Natural killer cell treated with Interleukin-12 subunit alpha and Interleukin-12 subunit beta and Interleukin-15 and Interleukin-18, amount 100 ng/mL, for 72 hours (primary cell): Measurements from ENCODE around the gene POLR1E. TPM values are rescaled to one million over a fixed set of nuclear protein-coding genes. Genes with fewer than 3 reads are reported as not detected.

Source experiments
- ATAC-seq, 2 donors: fragments of 150-1000 bp; cut with Tn5 transposase in 1 of 2; sonication (Bioruptor Pico), chemical (Tn5 transposase) in 1 of 2; 2 replicates each; pipeline ENCODE4 v1.10.0; 2021
- DNase-seq: peaks from one replicate; pipeline ENCODE4 v3.0.0; 2022; ENCODE audit warnings: low spot score
- H3K27ac Mint-ChIP-seq, 2 donors: 1 replicate in 1 of 2; 2 replicates in 1 of 2; pipeline ENCODE4 v1.8.0; 2022; ENCODE audit warnings: mixed read lengths in 2 of 2, mild to moderate bottlenecking in 1 of 2, moderate library complexity in 1 of 2
- H3K27me3 Mint-ChIP-seq, 2 donors: 1 replicate in 1 of 2; 2 replicates in 1 of 2; pipeline ENCODE4 v1.8.0; 2022; ENCODE audit warnings: mixed read lengths in 2 of 2
- H3K36me3 Mint-ChIP-seq: one replicate; pipeline ENCODE4 v1.8.0; 2022; ENCODE audit warnings: mixed read lengths
- H3K4me1 Mint-ChIP-seq, 2 donors: 1 replicate in 1 of 2; 2 replicates in 1 of 2; pipeline ENCODE4 v1.8.0; 2022; ENCODE audit warnings: low read depth in 2 of 2, mixed read lengths in 2 of 2, mild to moderate bottlenecking in 1 of 2
- H3K4me3 Mint-ChIP-seq: one replicate; pipeline ENCODE4 v1.8.0; 2022; ENCODE audit warnings: mixed read lengths
- H3K9me3 Mint-ChIP-seq: 2 replicates; pipeline ENCODE4 v1.8.0; 2022; ENCODE audit warnings: mixed read lengths
- total RNA-seq, 2 donors: library from RNA; stranded (reverse); gene quantifications; one replicate each; pipeline ENCODE4 v1.2.3, GENCODE V29; 2022

POLR1E gene
- total RNA-seq, 2 donors from 2014 or later, result 37.0 to 70.2 TPM

DNA sequence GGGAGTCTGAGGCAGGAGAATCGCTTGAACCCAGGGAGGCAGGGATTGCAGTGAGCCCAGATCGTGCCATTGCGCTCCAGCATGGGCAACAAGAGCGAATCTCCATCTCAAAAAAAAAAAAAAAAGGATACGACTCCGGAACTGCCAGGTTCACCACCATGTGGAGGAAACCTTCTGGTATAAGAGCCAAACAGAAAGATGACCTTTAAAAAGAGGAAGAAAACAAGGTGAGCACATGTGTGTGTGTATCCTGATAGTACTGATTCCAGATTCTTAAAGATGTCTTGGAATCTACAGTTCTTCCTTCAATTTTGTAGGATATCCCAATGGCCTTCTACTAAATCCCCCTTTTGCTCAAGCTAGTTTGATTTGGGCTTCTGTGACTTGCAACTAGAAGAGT, 56.7 kb downstream of the POLR1E start:
- DNase-seq (no peak), ATAC-seq (no peak)
- Mint-ChIP-seq H3K36me3 (no peaks in the 10 kb centered on the region), H3K27me3 (no peaks in the 10 kb centered on the region), H3K4me3 (no peak overlapping the region), H3K9me3 (no peaks in the 10 kb centered on the region), H3K27ac (no peak overlapping the region), H3K4me1 (no peaks in the 10 kb centered on the region)

DNA sequence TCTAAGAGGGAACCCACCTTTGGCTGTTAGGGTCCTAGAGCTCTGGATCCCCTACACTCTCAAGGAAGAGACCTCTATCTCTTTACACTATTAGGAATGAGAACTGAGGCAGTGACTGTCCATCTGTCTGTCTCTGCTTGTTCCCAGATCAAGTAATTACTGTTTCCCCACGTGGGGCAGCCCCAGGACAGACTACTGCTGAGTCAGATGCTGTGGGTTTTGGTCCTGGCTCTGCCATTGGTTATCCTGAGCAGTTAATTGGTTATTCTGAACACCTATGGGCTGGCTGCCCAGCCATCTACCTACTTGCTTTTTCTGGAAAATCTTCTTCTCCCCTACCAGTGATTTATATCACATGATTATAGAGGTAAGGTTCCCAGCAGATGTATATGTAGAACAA, 57.1 kb downstream of the POLR1E start:
- Mint-ChIP-seq H3K4me3 (no peak overlapping the region), H3K27me3 (no peaks in the 10 kb centered on the region), H3K36me3 (no peaks in the 10 kb centered on the region), H3K9me3 (no peaks in the 10 kb centered on the region), H3K4me1 (no peaks in the 10 kb centered on the region), H3K27ac (no peak overlapping the region)
- DNase-seq (no peak), ATAC-seq (no peak)

DNA sequence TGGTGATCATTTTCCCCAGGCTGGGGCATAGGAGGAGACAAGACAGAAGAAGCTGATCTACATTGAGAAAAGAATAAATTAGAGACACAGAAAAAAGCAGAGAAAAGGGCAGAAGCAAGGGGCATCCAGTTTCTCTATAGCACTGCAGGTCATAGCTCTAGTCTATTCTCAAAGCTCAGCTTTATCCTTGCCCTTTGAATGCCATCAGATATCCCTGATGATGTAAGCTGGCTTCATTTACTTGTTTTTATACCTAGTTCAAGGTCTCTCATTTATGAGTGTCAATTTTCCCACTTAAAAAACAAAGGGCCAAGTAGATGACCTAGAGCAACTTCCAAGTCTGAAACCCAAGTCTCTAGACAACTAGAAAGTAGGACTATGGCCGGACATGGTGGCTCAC, 57.7 kb downstream of the POLR1E start:
- Mint-ChIP-seq H3K4me1 (no peaks in the 10 kb centered on the region), H3K9me3 (no peaks in the 10 kb centered on the region), H3K27me3 (no peaks in the 10 kb centered on the region), H3K27ac (no peak overlapping the region), H3K36me3 (no peaks in the 10 kb centered on the region), H3K4me3 (no peak overlapping the region)
- DNase-seq (no peak), ATAC-seq (no peak)

- H3K27me3 Mint-ChIP-seq, result no peaks in the 10 kb centered on the region
- no peak for DNase-seq
- no peaks in the 10 kb centered on the region for H3K36me3 Mint-ChIP-seq
- H3K27ac Mint-ChIP-seq, result no peak overlapping the region
- H3K4me1 Mint-ChIP-seq, result no peaks in the 10 kb centered on the region
- H3K4me3 Mint-ChIP-seq, result no peak overlapping the region
- H3K9me3 Mint-ChIP-seq, result no peaks in the 10 kb centered on the region
- no peak for ATAC-seq
These were observed 61.7 kb downstream of the POLR1E start for GRCh38 chr9:37547328-37547878.

- Mint-ChIP-seq H3K9me3 (no peaks in the 10 kb centered on the region), H3K36me3 (no peaks in the 10 kb centered on the region), H3K4me3 (no peak overlapping the region), H3K4me1 (no peaks in the 10 kb centered on the region), H3K27ac (peak overlapping the region in 1 of 2 donors; percentile 46), H3K27me3 (no peaks in the 10 kb centered on the region)
- ATAC-seq, result no peak
- no peak for DNase-seq
These were observed 63.8 kb downstream of the POLR1E start for GRCh38 chr9:37549527-37549926.

DNA sequence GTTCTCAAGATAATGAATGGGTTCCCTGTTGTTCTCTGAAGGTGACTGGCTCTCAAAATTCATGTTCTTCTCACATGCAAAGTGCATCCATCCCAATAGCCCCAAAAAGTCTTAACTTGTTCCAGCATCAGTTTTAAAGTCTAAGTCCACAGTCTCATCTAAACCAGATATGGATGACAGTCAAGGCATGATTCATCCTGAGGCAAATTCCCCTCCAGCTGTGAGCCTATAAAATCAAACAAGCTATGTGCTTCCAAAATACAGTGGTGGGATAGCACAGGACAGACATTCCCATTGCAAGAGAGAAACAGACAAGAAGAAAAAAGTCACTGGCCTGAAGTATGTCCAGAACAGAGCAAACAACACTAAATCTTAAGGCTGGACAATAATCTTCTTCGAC, 65.0 kb downstream of the POLR1E start:
- H3K4me3 Mint-ChIP-seq, result no peak overlapping the region
- H3K4me1 Mint-ChIP-seq, result no peaks in the 10 kb centered on the region
- ATAC-seq, result no peak
- no peaks in the 10 kb centered on the region for H3K27me3 Mint-ChIP-seq
- DNase-seq, result no peak
- no peaks in the 10 kb centered on the region for H3K36me3 Mint-ChIP-seq
- H3K9me3 Mint-ChIP-seq, result no peaks in the 10 kb centered on the region
- H3K27ac Mint-ChIP-seq, result no peak overlapping the region

- Mint-ChIP-seq H3K4me1 (no peaks in the 10 kb centered on the region), H3K9me3 (no peaks in the 10 kb centered on the region), H3K36me3 (no peaks in the 10 kb centered on the region), H3K4me3 (no peak overlapping the region), H3K27me3 (no peaks in the 10 kb centered on the region), H3K27ac (no peak overlapping the region)
- DNase-seq (no peak), ATAC-seq (peak in 1 of 2 donors; percentile 43)
These were observed 65.7 kb downstream of the POLR1E start for GRCh38 chr9:37551468-37551867.

- Mint-ChIP-seq H3K27ac (no peak overlapping the region), H3K9me3 (no peaks in the 10 kb centered on the region), H3K27me3 (no peaks in the 10 kb centered on the region), H3K4me3 (no peak overlapping the region), H3K36me3 (no peaks in the 10 kb centered on the region), H3K4me1 (no peaks in the 10 kb centered on the region)
- no peak for ATAC-seq
- DNase-seq, result no peak
These were observed 66.1 kb downstream of the POLR1E start for GRCh38 chr9:37551888-37552287.

Other genes with a start within 250 kb of the POLR1E start
- 10 to 100 TPM; 53.4 to 66.1 TPM for gene GRHPR, start 63.3 kb upstream of the POLR1E start, total RNA-seq
- 1 to 10 TPM; 8.5 TPM for gene ZBTB5, start 20.5 kb upstream of the POLR1E start, total RNA-seq
- 1 to 10 TPM; 4.3 to 8.7 TPM for gene FBXO10, start 90.4 kb downstream of the POLR1E start, total RNA-seq
- gene TOMM5, start 106.6 kb downstream of the POLR1E start, total RNA-seq, result 100 to 1,000 TPM in 1 of 2 donors, 10 to 100 TPM in 1; 93.0 to 136 TPM
- not detected for gene FRMPD1, start 165.0 kb downstream of the POLR1E start, total RNA-seq